SHP77 (cell line): ENCODE measurements around the gene MMP20.

ENCODE experiments used
- DNase-seq, 2 experiments: peaks; one replicate each; lab custom pipeline; 2025; lab: John Stamatoyannopoulos, UW

Gene MMP20

DNA sequence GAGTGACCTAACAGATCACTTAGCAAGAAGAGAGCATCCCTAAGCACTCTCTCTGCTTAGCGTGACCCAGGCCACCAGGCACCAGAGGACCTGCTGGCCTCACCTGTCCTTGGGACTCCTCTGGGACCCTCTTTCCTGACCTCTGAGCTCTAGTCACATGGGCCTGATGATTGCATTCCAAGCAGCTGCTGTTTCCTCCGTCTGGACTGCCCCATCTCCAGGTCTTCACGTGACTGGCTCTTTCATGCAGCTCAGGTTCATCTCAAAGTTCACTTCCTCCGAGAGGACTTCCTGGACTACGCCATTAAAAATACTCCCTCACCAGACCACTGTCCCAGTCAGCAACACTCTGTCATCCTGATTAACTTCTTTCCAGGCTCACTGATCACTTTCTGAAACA, 2.9 kb downstream of the MMP20 start:
- no peak for DNase-seq

DNA sequence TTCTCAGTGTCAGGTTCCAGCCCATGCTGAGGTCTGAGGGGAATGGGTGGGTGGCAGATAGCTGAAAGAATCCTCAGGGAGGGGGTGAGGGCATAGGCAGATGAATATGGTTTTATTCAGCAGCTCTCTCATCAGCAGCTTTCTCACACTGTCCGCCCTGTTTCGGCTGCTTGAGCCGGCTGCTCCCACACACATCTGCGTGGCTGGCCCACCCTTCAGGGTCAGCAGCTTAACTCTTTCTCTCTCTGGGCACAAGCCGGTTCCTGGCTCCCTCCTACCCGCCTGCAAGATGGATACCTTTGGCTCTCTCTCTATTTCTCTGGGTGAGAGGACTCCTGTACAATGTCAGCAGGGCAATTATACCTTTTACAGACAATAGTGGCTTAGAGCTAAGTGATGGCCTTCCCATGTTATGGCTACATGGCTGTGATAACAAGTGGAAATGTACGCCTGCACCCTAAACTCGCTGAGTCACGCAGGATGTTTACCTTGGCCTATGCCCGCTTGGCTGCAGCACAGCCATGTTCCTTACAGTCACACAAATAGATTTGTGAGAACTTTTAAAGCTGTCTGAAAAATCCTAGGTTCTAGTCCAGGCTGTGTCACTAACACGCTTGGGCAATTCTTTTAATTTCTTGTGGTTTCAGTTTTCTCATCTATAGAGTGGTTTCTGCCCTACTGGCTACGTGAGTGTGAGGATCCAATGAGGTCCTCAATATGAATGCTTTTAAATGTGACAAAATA, 4.1 kb downstream of the MMP20 start:
- no peak for DNase-seq

DNA sequence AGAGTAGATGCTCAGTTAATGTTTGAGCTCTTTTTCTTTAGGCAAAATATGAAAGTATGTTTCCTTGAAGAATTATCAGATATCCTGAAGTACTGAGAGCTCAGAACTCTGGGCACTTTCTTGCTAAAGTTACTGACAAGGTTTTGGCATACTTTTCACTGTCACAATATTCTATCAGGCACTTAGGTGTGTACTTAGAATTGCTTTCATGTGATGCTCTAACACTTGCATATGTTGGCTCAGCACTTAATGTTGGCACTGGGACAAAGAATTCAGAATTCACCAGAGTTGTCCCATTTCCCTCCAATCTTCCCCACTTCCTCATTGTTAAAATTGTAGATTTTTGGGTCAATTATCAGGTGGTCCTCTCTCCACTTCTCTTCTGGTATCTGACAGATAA, 5.0 kb downstream of the MMP20 start:
- no peak for DNase-seq

DNA sequence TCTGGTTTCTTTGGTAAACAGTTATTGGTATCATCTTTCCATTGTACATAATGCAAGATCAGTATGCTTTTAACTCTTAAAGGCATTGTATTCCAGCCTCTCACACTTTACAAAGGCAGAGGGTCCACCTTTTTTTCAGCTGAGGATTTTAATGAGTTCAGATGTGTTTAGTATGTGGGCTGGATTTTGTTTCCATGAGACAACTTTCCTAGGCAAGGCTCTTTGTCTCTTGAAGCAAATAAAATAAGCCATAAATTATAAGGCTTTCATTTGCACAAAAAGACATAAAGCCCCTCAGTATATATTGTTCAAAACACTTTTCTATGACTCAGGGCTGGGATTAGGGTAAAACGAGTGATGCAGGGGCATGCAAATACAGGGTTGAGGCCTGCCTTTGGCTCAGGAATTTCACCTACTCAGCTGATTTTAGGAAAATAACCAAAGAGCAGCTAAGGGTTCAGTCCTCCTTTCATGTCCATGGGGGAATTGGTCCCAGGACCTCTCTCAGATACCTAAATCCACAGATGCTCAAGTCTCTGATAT, 7.6 kb downstream of the MMP20 start:
- no peak for DNase-seq

DNA sequence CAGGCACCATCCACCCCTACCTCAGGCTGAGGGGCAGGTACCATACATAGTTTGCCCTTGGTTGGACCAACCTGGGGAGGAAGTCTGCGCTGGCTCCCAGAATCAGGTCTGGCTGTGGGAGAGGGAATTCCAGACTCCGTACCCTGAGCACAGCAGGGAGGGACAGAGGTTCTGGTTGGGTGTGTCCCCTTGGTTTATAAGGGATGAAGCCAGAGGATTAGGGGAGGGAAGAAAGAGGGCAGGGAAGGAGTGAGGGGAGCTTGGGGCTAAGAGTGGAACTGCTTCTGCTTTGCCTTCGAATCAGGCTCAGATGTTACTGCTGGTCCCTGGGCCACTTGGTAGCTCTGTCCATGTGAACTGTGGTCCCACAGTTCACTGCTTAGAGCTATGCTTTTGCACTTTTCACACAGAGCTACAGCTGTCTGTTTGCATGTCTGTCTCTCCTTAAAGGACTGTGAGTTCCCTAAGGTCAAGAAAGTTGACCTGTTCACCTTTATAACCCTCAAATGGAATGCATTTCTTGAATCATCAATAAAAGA, 9.2 kb downstream of the MMP20 start:
- no peak for DNase-seq

DNA sequence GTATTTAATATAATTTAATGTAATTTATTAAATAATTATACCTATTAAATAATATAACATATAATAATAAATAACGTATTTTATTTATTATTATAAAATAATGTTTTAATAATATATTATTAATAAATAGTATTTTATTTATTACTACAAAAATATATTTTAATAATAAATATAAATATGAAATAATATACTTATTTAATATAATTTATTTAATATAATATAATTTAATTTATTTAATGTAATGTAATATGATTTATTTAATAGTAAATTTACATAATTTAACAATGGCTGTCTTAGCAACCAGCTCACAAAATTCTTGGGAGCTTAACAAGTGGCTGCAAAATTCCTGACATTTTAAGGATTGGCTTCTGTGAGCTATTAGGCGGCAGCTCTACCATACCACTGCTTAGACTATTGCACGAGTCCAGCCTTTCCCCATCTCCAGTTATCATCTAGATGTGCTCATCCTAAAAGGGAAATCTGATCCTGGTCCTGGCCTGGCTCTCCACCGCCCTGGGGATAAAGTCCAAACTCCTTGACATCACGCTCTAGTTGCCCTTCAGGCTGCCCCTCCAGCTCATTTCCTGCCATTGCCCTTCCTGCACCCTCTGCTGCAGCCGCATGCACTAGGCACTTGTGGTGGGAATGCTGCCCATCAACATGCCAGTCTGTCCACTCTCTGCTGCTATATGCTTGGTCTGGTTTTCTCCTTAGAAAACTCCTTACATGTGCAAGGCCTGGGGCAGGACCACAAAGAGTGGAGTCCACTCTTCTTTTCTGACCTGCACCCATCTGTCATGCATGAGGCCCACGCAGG, 9.8 kb downstream of the MMP20 start:
- DNase-seq: no peak

DNA sequence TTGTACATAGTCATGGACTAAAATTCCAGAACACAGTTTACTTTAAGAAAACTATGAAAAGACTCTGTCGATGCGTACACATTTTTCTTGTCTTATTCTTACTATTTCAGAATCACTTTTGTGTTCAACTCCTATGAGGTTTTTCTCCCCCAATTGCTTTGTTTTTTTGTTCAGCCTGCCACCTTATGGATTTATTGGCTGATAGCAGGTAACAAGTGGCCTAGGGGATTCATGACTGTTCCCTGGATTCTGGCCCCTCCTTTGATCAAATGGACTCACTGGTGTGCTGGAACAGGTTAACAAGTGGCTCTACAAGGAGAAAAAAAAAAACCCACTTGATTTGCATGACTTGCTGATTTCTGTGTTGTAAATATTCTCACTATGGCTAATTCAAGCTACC, 10.6 kb downstream of the MMP20 start:
- DNase-seq: no peak

DNA sequence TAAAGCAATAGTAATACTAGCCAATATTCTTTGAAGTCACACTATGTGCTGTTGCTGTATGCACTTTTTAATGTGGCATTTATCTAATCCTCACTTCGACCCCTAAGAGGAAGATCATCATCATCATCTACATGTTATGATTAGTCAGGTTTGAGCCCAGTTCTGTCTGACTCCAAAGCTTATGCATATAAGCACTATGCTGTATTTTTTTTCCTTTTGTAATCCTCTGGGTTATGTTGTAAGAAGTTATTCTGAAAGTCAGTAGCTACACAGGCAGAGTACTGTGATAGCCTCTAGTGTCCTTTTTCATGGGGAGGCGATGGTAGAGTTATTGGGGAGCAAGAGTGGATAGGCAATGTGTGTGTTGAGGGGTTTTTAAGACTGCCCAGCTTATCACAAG, 11.1 kb downstream of the MMP20 start:
- no peak for DNase-seq

DNA sequence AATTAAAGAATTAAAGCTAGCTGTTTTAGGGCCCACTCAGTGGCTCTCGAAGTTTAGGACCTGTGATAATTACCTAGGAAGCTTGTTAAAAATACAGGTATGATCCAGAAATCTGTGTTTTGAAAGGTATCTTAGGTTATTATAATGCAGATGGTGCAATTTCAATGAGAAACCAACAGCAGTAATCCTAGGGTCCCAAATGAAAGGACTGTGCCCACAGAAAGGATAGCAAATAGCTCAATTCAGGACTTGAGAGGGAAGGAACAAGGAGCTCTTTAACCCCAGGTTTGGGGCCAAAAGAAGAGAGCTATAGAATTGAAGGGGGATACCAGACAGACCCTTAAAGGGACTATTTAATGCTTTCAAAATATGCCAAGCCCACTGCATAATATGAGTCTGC, 11.7 kb downstream of the MMP20 start:
- no peak for DNase-seq

DNA sequence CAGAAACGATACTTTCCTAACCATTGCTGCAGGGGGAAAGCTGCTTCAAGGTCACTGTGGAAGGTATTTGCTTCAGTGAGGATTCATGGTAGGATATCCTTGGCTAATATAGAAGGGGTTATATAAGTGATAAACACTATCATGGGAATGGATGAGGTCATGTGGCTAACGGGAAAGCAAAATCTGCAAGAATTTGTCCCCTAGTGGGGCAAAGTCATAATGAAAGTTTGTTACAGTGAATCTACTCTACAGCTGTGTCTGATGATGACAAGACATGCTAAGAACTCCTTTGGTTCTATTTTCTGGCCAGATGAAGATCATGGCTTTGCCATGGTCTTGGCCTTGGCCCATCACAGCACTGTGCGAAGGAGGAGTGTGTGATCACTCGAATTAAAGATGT, 13.8 kb downstream of the MMP20 start:
- no peak for DNase-seq

DNA sequence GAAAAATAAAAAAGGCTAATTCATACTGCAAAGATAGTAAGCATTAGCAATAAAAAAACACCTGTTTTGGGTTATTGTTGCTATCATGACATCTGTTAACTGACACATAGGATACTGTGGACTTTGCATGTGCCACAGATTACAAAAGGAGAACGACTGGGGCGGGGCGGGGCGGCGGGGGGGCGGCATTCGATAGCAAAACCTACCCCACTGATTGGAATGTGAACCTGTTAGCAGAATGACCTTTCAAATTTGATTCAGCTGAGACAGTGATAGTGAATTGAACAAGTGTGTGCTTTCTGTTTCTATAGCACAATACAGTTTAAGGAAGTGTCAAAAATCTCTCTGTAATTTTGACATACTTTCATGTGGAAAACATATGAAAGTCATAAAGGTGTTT, 14.9 kb downstream of the MMP20 start:
- DNase-seq: no peak

DNA sequence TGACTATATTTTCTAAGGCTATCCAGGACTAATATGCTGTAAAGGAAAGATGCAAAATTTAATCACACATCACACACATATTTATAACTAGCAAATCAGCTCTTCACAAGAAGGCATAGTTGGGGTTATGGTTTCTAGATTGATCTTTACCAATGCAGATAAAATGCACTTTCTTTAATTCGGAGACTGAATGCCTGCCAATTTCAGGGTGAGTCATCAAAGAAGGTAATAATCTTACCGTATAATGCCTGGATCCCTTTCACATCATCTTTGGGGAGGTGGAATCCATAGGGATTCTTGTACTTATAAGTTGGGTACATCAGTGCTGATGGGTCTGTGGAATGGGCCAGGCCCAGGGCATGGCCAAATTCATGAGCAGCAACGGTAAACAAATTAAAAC, 16.4 kb downstream of the MMP20 start:
- no peak for DNase-seq

DNA sequence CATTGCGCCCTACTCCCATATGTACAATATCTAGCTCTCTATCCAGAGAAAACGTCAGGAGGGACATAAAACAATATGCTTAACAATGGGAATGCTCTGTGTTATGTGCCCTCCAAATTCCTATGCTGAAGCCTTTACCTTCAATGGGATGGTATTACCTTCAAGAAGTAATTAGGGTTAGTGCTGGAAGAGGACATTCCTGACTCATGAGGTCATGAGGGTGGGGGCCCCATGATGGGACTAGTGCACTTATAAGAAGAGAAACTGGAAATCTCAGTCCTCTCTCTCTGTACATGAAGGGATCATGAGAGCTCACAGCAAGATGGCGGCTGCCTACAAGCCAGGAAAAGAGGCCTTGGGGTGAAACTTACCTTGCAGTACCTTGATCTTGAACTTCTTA, 20.3 kb downstream of the MMP20 start:
- no peak for DNase-seq

DNA sequence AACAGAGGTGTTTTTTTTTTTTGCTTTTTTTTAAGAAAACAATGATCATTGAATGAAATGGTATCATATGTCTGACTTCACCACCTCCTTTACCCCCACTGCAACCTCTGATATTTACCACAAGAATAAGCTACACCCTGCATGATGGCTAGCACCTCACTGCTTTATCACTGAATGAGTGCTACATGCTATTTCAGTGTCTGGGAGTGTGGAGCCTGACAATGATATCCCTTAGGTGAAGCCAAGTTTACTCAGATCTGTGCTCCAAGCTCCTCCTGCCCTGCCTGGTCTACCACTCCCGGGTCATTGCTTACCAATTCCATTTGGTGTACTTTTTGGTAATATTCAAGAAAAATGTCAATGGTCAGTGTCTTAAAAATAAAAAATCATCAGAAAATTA, 21.1 kb downstream of the MMP20 start:
- no peak for DNase-seq

DNA sequence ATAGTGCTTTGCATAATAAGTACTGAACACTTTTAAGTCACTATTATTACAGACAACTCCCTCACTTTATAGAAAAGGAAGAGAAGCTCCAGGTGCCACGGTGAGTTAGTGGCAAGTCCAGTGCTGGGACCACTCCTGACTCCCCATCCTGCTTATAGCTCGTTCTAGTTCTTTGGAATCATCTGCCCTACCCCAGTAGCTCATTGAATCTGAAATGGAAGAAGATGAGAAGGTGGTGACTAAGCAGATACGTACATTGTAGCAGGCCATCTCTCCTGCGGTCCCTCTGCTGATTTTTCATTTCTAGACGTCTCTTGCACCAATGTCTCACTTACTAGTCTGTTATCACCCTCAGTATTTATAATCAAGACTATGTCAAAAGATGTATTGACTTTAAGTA, 21.6 kb downstream of the MMP20 start:
- no peak for DNase-seq

DNA sequence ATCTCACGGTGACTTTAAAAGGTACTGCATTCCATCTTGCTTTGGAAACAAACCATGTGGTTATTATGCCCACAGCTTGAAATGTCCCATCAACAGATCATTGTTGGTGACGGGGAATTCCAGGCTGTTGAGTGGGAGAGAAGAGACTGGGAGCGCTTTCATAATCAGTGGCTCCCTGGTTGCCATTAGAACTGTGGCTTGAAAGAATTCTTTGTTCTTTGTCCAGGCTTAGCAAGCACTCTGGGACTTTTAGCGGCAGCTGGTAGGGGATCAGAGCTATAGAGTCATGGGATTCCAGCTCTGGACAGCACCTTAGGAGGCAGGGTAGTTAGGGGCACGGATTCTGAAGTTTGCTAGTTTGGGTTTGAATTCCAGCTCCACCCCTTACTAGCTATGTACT, 22.0 kb downstream of the MMP20 start:
- DNase-seq: no peak

DNA sequence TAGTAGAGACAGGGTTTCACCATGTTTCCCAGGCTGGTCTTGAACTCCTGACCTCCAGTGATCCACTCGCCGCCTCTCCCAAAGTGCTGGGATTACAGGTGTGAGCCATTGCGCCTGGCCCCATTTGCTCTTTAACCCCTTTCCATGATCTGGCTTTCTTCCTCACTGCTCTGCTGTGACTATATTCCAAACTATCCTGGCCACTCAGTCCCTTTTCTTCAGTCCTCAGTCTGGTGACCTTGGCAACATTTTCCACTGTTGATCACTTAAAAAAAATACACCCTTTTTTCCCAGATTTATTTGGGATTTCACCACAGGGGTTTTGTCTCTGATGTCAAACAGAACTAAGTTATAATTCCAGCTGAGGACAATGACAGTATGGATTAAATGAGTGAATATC, 24.5 kb downstream of the MMP20 start:
- DNase-seq: no peak

DNA sequence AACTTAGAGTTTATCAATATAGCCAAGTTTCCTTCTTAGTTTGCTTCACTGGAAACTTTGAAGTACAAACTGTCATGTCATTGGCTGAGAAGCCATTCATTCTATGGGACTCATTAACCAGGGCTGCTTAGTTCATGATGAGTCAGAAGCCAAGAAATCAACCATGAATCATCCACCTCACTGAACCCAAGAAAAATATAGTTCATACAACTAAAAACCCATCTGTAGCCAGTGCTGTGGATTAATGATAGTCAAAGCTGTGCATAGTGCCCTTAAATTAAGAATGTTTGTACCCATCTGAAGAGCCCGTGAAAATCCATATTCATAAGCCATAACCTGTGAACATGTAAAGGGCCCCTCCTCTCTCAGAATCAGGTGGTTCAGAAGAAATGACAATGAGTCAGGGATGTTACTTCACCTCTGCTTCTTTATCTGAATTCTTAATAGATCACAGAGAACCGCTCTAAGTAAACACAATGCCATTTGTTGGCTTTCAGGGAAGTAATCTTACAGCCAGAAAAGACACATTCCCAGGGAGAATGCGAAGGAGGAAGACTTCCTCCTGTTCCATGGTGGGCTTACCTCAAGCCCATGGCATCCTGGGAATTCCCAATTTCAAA, 25.4 kb downstream of the MMP20 start:
- DNase-seq: no peak

DNA sequence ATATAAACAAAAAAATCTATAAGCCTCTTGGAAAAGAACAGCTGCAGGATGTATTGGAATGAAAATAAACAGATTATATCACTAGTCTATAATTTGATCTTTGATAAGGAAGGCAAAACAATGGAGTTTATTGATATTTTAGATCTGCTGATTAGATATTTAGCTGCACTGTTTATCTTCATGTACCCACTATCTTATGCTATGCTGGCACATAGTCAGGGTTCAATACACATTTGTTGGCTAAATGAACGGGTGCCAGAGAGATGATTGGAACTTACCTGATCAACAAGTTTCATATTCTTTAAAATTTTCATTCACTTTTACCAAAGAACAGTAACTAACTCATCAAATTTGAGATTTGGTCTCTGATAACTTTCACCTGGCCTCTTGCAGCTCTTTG, 26.9 kb downstream of the MMP20 start:
- no peak for DNase-seq

DNA sequence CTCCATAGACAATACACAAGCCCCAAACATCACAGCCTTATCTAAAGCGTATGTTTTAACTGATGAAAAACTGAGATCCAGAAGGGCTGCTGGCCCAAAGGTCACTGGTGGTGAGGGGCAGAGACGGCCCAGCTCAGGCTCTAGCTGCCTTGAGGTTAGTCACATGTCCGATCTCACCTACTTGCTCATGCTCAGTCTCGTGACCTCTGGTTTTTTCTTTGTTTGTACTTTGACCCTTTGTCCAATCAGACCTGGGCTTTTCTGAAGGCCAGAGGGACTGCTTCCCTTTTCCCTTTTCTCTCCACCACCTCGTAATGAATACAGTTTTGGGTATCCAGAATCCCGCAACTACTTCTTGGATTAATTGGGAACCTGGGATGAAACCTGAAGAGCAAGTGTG, 28.6 kb downstream of the MMP20 start:
- no peak for DNase-seq

DNA sequence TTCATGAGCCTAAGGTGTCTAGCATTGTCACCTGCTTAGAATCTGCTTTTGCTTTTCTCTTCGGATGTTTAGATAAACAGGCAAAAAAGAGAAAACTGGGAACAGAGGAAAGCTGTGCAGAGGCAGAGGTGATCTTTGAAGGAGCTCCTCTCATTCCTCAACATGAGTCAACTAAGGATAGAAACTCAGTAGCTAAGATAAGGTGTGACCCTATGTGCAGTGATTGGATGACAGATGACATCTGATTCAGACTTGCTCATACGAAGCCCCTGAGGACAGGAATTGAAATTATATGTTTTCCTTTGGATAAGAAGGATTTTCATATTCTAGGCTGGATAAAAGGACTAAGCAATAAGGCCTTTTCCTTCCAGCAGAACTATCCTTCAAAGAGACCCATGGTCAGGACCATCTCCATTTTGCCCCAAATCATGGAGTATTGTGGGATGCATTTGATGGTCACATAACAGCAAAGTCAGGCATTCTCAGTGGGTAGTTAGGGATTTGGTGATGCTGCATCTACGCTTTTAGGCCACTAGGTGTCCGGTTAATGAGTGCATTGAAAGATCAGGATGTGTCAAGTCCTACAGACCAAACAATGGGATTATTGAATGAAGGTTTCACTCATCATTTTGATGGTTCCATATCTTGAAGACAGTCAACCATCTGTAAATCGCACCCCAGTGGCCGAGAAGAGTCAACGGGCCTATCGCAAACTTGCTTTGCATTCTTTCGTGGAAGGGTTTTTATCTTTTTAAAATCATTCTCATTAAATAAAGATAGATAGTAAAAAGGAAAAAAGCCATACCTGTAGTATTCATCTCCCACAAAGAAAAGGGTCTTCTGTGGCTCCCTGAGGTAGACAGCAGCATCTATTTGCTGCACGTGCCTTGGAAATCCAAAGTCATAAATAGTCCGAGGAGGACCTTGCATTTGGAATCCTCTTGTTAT, 32.2 kb downstream of the MMP20 start:
- peak; percentile 10 to 21 for DNase-seq

DNA sequence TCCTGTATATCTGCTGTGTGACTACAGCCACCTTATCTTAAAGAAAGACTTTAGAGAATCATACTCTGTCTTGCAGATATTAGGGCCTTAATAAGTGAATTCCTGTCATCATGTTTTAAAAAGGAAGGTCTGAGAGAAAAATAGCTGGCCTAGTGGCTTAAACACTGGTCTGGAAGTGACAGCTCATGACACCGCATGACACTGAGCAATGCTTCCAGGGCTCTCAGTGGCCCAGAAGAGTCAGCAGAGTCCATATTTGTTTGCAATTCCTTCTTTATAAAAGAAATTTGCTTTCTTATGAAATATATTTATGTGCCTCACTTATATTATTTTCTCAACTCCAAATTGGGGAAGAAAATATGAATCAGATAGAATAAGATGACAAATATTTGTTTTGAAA, 33.0 kb downstream of the MMP20 start:
- DNase-seq: no peak
